ENCODE measurements around the gene CHCHD10. TPM values are rescaled to one million over a fixed set of nuclear protein-coding genes. Genes with fewer than 3 reads are reported as not detected.

Gene CHCHD10
- total and polyA plus RNA-seq, 2 of the 8 experiments (the other 6 are each of a cell fraction or from before 2014, with no cell fraction given): 58.3 to 94.5 TPM

DNA sequence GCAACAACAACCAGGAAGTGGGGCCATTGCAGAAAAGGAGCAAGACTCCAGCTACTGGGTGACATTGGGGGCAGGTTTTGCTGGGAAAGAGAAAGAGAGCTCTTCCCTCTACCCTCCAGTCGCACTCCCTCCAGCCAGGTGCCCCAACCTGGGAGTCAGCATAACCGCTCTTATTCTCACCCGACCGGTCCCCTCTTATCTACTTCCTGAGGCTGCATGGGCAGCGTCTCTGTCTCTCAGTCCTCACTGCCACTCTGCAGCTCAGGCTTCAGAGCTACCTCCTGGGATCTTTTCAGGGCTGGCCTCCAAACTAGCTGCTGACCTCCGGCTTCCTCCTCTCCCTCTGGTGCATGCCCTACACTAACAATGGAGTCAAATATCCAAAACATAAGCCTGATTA lies 22.0 kb downstream of the CHCHD10 start:
- Histone ChIP-seq H3K56ac (replicated peaks; ENCODE audit: insufficient read length, low read depth, low read length) (no peak overlapping the region), H2BK15ac (ENCODE audit: low read length) (no peak overlapping the region), H3K27ac (ENCODE audit: low read depth, low read length) (no peak overlapping the region), H3K14ac (ENCODE audit: insufficient read length) (no peak overlapping the region), H4K5ac (ENCODE audit: insufficient read length, low read depth, low read length) (no peak overlapping the region), H2AFZ (ENCODE audit: low read length) (no peak overlapping the region), H3K36me3 (ENCODE audit: control insufficient read depth in 2 of 4, insufficient read depth in 4 of 4, low read length in 3 of 4) (peaks cover 0 to 9% (median 2%) of the 10 kb centered on the region in 4 experiments; a peak in 3 of 8 replicates), H3K27me3 (replicated peaks in 1 of 4; ENCODE audit: control insufficient read depth in 3 of 4, extremely low read depth in 1 of 4, insufficient read depth in 3 of 4, low read length in 3 of 4) (no peaks in the 10 kb centered on the region), H4K20me1 (replicated peaks in 1 of 2; ENCODE audit: control insufficient read depth in 1 of 2, insufficient read depth in 2 of 2, low read length in 2 of 2) (peaks cover 0 to 5% of the 10 kb centered on the region in 2 experiments), H2BK12ac (ENCODE audit: low read depth, low read length) (no peak overlapping the region), H3K79me2 (ENCODE audit: control insufficient read depth in 1 of 2, insufficient read depth in 2 of 2, low read length in 2 of 2) (no peaks in the 10 kb centered on the region), H3K4ac (replicated peaks; ENCODE audit: insufficient read length, low read depth, low read length) (no peak overlapping the region), H3K23me2 (ENCODE audit: low read depth, low read length) (peaks cover 8% of the 10 kb centered on the region; the same call in 1 of the 2 replicates), H3K4me2 (ENCODE audit: insufficient read depth in 1 of 2, low read depth in 2 of 2, low read length in 2 of 2) (no peak overlapping the region), H2BK5ac (ENCODE audit: low read depth, low read length) (no peak overlapping the region), H3K18ac (ENCODE audit: extremely low read depth, low read length) (no peak overlapping the region), H3K4me3 (ENCODE audit: extremely low read depth in 1 of 4, insufficient read depth in 2 of 4, low read depth in 3 of 4, low read length in 4 of 4) (no peak overlapping the region), H2AK5ac (ENCODE audit: low read depth, low read length) (no peak overlapping the region), H3K9ac (replicated peaks in 1 of 4; ENCODE audit: extremely low read depth in 1 of 4, low read depth in 3 of 4, low read length in 3 of 4) (no peak overlapping the region), H3K4me1 (replicated peaks in 1 of 4; ENCODE audit: control insufficient read depth in 3 of 4, insufficient read depth in 4 of 4, low read length in 3 of 4) (peaks cover 0 to 2% (median 0%) of the 10 kb centered on the region in 4 experiments; a peak in 2 of 7 replicates), H4K91ac (replicated peaks; ENCODE audit: insufficient read length, low read length) (no peak overlapping the region), H4K8ac (ENCODE audit: extremely low read depth, insufficient read depth, low read length) (no peak overlapping the region), H3K79me1 (ENCODE audit: low read depth, low read length) (no peaks in the 10 kb centered on the region), H2BK20ac (ENCODE audit: low read length) (no peak overlapping the region), H3K9me3 (ENCODE audit: insufficient read depth in 2 of 2, low read depth in 1 of 2, low read length in 1 of 2) (no peaks in the 10 kb centered on the region), H3K23ac (ENCODE audit: insufficient read length) (no peak overlapping the region), H2BK120ac (replicated peaks; ENCODE audit: low read depth, low read length) (no peak overlapping the region)
- ChIA-PET CTCF (ENCODE audit: partially characterized antibody) (interaction anchor here (0.7 to 1.2 kb wide), 2 partner anchors 24 to 29 kb away, joined by 3 to 4 read pairs; no protein-coding TSS in a partner anchor), POLR2A (ENCODE audit: partially characterized antibody) (interaction anchor here (1.2 to 1.6 kb wide), 2 partner anchors 13 to 15 kb away, joined by 3 read pairs; no protein-coding TSS in a partner anchor)
- WGBS, 2 experiments (ENCODE audit: extremely low coverage in 1 of 2, insufficient coverage in 1 of 2, insufficient read length in 1 of 2, insufficient replicate concordance in 2 of 2, low coverage in 1 of 2, low lambda C conversion rate in 2 of 2, missing lambda C conversion rate in 1 of 2): 92% methylated on average over 6 of the region's 6 CpGs; no CpG with 5 or more reads in 1 of the 2 experiments
- FAIRE-seq (no peak), DNase-seq (ENCODE audit: low read depth in 1 of 2, low spot score in 2 of 2) (no peak)
- TF ChIP-seq TEAD4 (IDR thresholded peaks at IDR 0.05; ENCODE audit: low read depth, low read length) (no peak), EZH2 (IDR thresholded peaks at IDR 0.05; ENCODE audit: low read depth, low read length, severe bottlenecking) (no peak), RBBP5 (IDR thresholded peaks at IDR 0.05; ENCODE audit: borderline replicate concordance, low read depth, low read length) (no peak), HDAC2 (IDR thresholded peaks at IDR 0.05; ENCODE audit: borderline replicate concordance in 1 of 2, low read depth in 2 of 2, low read length in 2 of 2) (no peak), CBX8 (IDR thresholded peaks at IDR 0.05; ENCODE audit: borderline replicate concordance, low read depth, low read length) (no peak), CTBP2 (IDR thresholded peaks at IDR 0.05; ENCODE audit: borderline replicate concordance, insufficient read depth, insufficient read length, low read length) (no peak)
- TF ChIP-seq, protein P1, sequence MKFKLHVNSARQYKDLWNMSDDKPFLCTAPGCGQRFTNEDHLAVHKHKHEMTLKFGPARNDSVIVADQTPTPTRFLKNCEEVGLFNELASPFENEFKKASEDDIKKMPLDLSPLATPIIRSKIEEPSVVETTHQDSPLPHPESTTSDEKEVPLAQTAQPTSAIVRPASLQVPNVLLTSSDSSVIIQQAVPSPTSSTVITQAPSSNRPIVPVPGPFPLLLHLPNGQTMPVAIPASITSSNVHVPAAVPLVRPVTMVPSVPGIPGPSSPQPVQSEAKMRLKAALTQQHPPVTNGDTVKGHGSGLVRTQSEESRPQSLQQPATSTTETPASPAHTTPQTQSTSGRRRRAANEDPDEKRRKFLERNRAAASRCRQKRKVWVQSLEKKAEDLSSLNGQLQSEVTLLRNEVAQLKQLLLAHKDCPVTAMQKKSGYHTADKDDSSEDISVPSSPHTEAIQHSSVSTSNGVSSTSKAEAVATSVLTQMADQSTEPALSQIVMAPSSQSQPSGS (IDR thresholded peaks at IDR 0.05; ENCODE audit: low read length): no peak
